SK-N-MC (cell line): ENCODE measurements around the gene CHRNA4.

Source experiments
- DNase-seq: peaks from one replicate; pipeline ENCODE4 v3.0.0-alpha.2; 2011; ENCODE audit warnings: low read depth, low spot score
- H3K27ac ChIP-seq: fragments of 200-600 bp; sonication (generic); 2 replicates; pipeline ENCODE4 v1.5.1; 2016; ENCODE audit warnings: mixed run types
- H3K36me3 ChIP-seq: fragments of 200-600 bp; sonication (generic); 2 replicates; pipeline ENCODE4 v1.6.1; 2017; ENCODE audit warnings: antibody characterized with exemption, low read length, mixed read lengths; ENCODE audit not compliant: insufficient read depth
- H3K4me3 ChIP-seq: fragments of 200-600 bp; sonication (generic); 2 replicates; pipeline ENCODE4 v1.5.1; 2016
- H3K9ac ChIP-seq: fragments of 200-600 bp; sonication (generic); 2 replicates; pipeline ENCODE4 v1.8.0; 2017; ENCODE audit warnings: mixed run types, mixed read lengths; ENCODE audit not compliant: insufficient read length
- H3K9me3 ChIP-seq: fragments of 200-600 bp; sonication (generic); 2 replicates; pipeline ENCODE4 v1.6.1; 2017; ENCODE audit warnings: low read depth, mild to moderate bottlenecking, antibody characterized with exemption, low read length, moderate library complexity, mixed read lengths
- EZH2 ChIP-seq: fragments of 200-600 bp; sonication (generic); IDR thresholded peaks from one replicate; pipeline ENCODE4 v1.6.1; 2017; ENCODE audit warnings: antibody characterized with exemption
- FOXP2 ChIP-seq: optimal IDR thresholded peaks from 2 replicates; pipeline ENCODE3; 2011; ENCODE audit warnings: mild to moderate bottlenecking, moderate library complexity; ENCODE audit not compliant: insufficient read depth; ENCODE audit errors: extremely low read length, control extremely low read depth
- POLR2AphosphoS5 ChIP-seq: IDR thresholded peaks from 2 replicates; pipeline ENCODE4 v1.6.1; 2012; ENCODE audit warnings: mild to moderate bottlenecking, low read depth, low read length, borderline replicate concordance

CHRNA4 gene

GRCh38 chr20:63293871-63294535 lies 67.1 kb downstream of the CHRNA4 start:
- TF ChIP-seq EZH2 (no peak), POLR2AphosphoS5 (no peak), FOXP2 (no peak)
- H3K27ac ChIP-seq = no peak overlapping the region
- no peak for DNase-seq
- H3K9me3 ChIP-seq = no peaks in the 10 kb centered on the region
- no peak overlapping the region for H3K9ac ChIP-seq
- H3K4me3 ChIP-seq = no peak overlapping the region
- H3K36me3 ChIP-seq = no peaks in the 10 kb centered on the region

- DNase-seq = no peak
- Histone ChIP-seq H3K9ac (no peak overlapping the region), H3K4me3 (no peak overlapping the region), H3K27ac (no peak overlapping the region), H3K36me3 (no peaks in the 10 kb centered on the region), H3K9me3 (no peaks in the 10 kb centered on the region)
- TF ChIP-seq FOXP2 (no peak), EZH2 (no peak), POLR2AphosphoS5 (no peak)
These were observed 67.7 kb downstream of the CHRNA4 start for GRCh38 chr20:63293456-63293855.
